Activated naive CD8-positive, alpha-beta T cell (primary cell): Measurements from ENCODE around the gene NDUFS2.
A peak's percentile ranks its signal among the peaks of the same experiment; 100 is the strongest.

Experiments
- H3K27ac Mint-ChIP-seq: one replicate; pipeline ENCODE4 v1.8.0; 2021; ENCODE audit warnings: mixed read lengths
- H3K27me3 Mint-ChIP-seq: one replicate; pipeline ENCODE4 v1.8.0; 2021; ENCODE audit warnings: mixed read lengths
- H3K36me3 Mint-ChIP-seq: one replicate; pipeline ENCODE4 v1.8.0; 2021; ENCODE audit warnings: mixed read lengths
- H3K4me1 Mint-ChIP-seq: one replicate; pipeline ENCODE4 v1.8.0; 2021; ENCODE audit warnings: low read depth, mixed read lengths
- H3K4me3 Mint-ChIP-seq: one replicate; pipeline ENCODE4 v1.8.0; 2021; ENCODE audit warnings: mild to moderate bottlenecking, mixed read lengths
- H3K9me3 Mint-ChIP-seq: one replicate; pipeline ENCODE4 v1.8.0; 2021; ENCODE audit warnings: low read depth, mixed read lengths

The NDUFS2 gene

GRCh38 chr1:161179698-161180097, 22.5 kb upstream of the NDUFS2 start:
- H3K27ac Mint-ChIP-seq = peak overlapping the region; percentile 91
- no peaks in the 10 kb centered on the region for H3K9me3 Mint-ChIP-seq
- H3K27me3 Mint-ChIP-seq = no peaks in the 10 kb centered on the region
- H3K36me3 Mint-ChIP-seq = no peaks in the 10 kb centered on the region
- H3K4me1 Mint-ChIP-seq = peaks cover 79% of the 10 kb centered on the region
- H3K4me3 Mint-ChIP-seq = no peak overlapping the region

GRCh38 chr1:161180639-161181038, 21.5 kb upstream of the NDUFS2 start:
- Mint-ChIP-seq H3K4me1 (peaks cover 77% of the 10 kb centered on the region), H3K36me3 (no peaks in the 10 kb centered on the region), H3K27me3 (no peaks in the 10 kb centered on the region), H3K27ac (peak overlapping the region; percentile 91), H3K9me3 (no peaks in the 10 kb centered on the region), H3K4me3 (peak overlapping the region; percentile 56)

- Mint-ChIP-seq H3K36me3 (no peaks in the 10 kb centered on the region), H3K27me3 (no peaks in the 10 kb centered on the region), H3K4me1 (peaks cover 80% of the 10 kb centered on the region), H3K27ac (peak overlapping the region; percentile 89), H3K9me3 (no peaks in the 10 kb centered on the region), H3K4me3 (peak overlapping the region; percentile 56)
These were observed 20.0 kb upstream of the NDUFS2 start for GRCh38 chr1:161182214-161182613.

GRCh38 chr1:161185282-161185682, 16.9 kb upstream of the NDUFS2 start:
- Mint-ChIP-seq H3K4me3 (peak overlapping the region; percentile 77), H3K4me1 (peaks cover 79% of the 10 kb centered on the region), H3K27ac (peak overlapping the region; percentile 95), H3K36me3 (no peaks in the 10 kb centered on the region), H3K9me3 (no peaks in the 10 kb centered on the region), H3K27me3 (no peaks in the 10 kb centered on the region)

- peak overlapping the region; percentile 95 for H3K27ac Mint-ChIP-seq
- H3K4me1 Mint-ChIP-seq = peaks cover 76% of the 10 kb centered on the region
- peak overlapping the region; percentile 77 for H3K4me3 Mint-ChIP-seq
- H3K9me3 Mint-ChIP-seq = no peaks in the 10 kb centered on the region
- H3K36me3 Mint-ChIP-seq = no peaks in the 10 kb centered on the region
- H3K27me3 Mint-ChIP-seq = no peaks in the 10 kb centered on the region
These were observed 16.3 kb upstream of the NDUFS2 start for GRCh38 chr1:161185732-161186311.

- H3K4me1 Mint-ChIP-seq = peaks cover 64% of the 10 kb centered on the region
- H3K27me3 Mint-ChIP-seq = no peaks in the 10 kb centered on the region
- H3K36me3 Mint-ChIP-seq = no peaks in the 10 kb centered on the region
- H3K9me3 Mint-ChIP-seq = no peaks in the 10 kb centered on the region
- H3K4me3 Mint-ChIP-seq = peak overlapping the region; percentile 4
- H3K27ac Mint-ChIP-seq = peak overlapping the region; percentile 95
These were observed 14.9 kb upstream of the NDUFS2 start for GRCh38 chr1:161187311-161187710.

- H3K27ac Mint-ChIP-seq = peak overlapping the region; percentile 72
These were observed 13.8 kb upstream of the NDUFS2 start for GRCh38 chr1:161188381-161188780.

GRCh38 chr1:161189036-161189435, 13.1 kb upstream of the NDUFS2 start:
- Mint-ChIP-seq H3K36me3 (no peaks in the 10 kb centered on the region), H3K4me1 (peaks cover 57% of the 10 kb centered on the region), H3K27ac (peak overlapping the region; percentile 46), H3K9me3 (no peaks in the 10 kb centered on the region), H3K27me3 (no peaks in the 10 kb centered on the region), H3K4me3 (no peak overlapping the region)

More at GRCh38 chr1:161188381-161188780, 13.8 kb upstream of the NDUFS2 start:
- no peak overlapping the region for H3K4me3 Mint-ChIP-seq
- peaks cover 63% of the 10 kb centered on the region for H3K4me1 Mint-ChIP-seq
- H3K36me3 Mint-ChIP-seq = no peaks in the 10 kb centered on the region
- H3K9me3 Mint-ChIP-seq = no peaks in the 10 kb centered on the region
- no peaks in the 10 kb centered on the region for H3K27me3 Mint-ChIP-seq

- peaks cover 53% of the 10 kb centered on the region for H3K4me1 Mint-ChIP-seq
- H3K36me3 Mint-ChIP-seq = no peaks in the 10 kb centered on the region
- no peak overlapping the region for H3K4me3 Mint-ChIP-seq
- no peaks in the 10 kb centered on the region for H3K27me3 Mint-ChIP-seq
- no peaks in the 10 kb centered on the region for H3K9me3 Mint-ChIP-seq
- H3K27ac Mint-ChIP-seq = no peak overlapping the region
These were observed 11.1 kb upstream of the NDUFS2 start for GRCh38 chr1:161190962-161191521.

- no peaks in the 10 kb centered on the region for H3K27me3 Mint-ChIP-seq
- no peaks in the 10 kb centered on the region for H3K36me3 Mint-ChIP-seq
- no peaks in the 10 kb centered on the region for H3K9me3 Mint-ChIP-seq
- H3K4me1 Mint-ChIP-seq = peaks cover 44% of the 10 kb centered on the region
- no peak overlapping the region for H3K4me3 Mint-ChIP-seq
- no peak overlapping the region for H3K27ac Mint-ChIP-seq
These were observed 10.2 kb upstream of the NDUFS2 start for GRCh38 chr1:161191971-161192370.

GRCh38 chr1:161192476-161193465, 9.4 kb upstream of the NDUFS2 start:
- H3K4me3 Mint-ChIP-seq = no peak overlapping the region
- peaks cover 38% of the 10 kb centered on the region for H3K4me1 Mint-ChIP-seq
- no peaks in the 10 kb centered on the region for H3K36me3 Mint-ChIP-seq
- H3K27me3 Mint-ChIP-seq = no peaks in the 10 kb centered on the region
- no peaks in the 10 kb centered on the region for H3K9me3 Mint-ChIP-seq
- H3K27ac Mint-ChIP-seq = peak overlapping the region; percentile 87

GRCh38 chr1:161193561-161194235, 8.5 kb upstream of the NDUFS2 start:
- Mint-ChIP-seq H3K36me3 (no peaks in the 10 kb centered on the region), H3K4me3 (no peak overlapping the region), H3K9me3 (no peaks in the 10 kb centered on the region), H3K27ac (no peak overlapping the region), H3K27me3 (no peaks in the 10 kb centered on the region), H3K4me1 (peaks cover 33% of the 10 kb centered on the region)

GRCh38 chr1:161195171-161195570, 7.0 kb upstream of the NDUFS2 start:
- H3K27me3 Mint-ChIP-seq = no peaks in the 10 kb centered on the region
- H3K9me3 Mint-ChIP-seq = no peaks in the 10 kb centered on the region
- peak overlapping the region; percentile 66 for H3K27ac Mint-ChIP-seq
- H3K36me3 Mint-ChIP-seq = no peaks in the 10 kb centered on the region
- H3K4me1 Mint-ChIP-seq = peaks cover 39% of the 10 kb centered on the region
- no peak overlapping the region for H3K4me3 Mint-ChIP-seq

GRCh38 chr1:161196111-161196510, 6.1 kb upstream of the NDUFS2 start:
- Mint-ChIP-seq H3K27ac (peak overlapping the region; percentile 68), H3K4me1 (peaks cover 46% of the 10 kb centered on the region), H3K36me3 (no peaks in the 10 kb centered on the region), H3K4me3 (no peak overlapping the region), H3K27me3 (no peaks in the 10 kb centered on the region), H3K9me3 (no peaks in the 10 kb centered on the region)
